ENCODE measurements around the gene UAP1L1. TPM values are rescaled to one million over a fixed set of nuclear protein-coding genes. Genes with fewer than 3 reads are reported as not detected.
"Not testable (repeated sequence)": the region's sequence is repeated elsewhere in the genome, so short reads cannot be mapped to it uniquely, and the experiment has no call there.

The UAP1L1 gene
- total RNA-seq, 3 donors from 2014 or later = 6.7 to 12.0 (median 6.9) TPM

GRCh38 chr9:137056739-137057415 is 20.4 kb upstream of the UAP1L1 start:
- Histone ChIP-seq H3K36me3 (no peaks in the 10 kb centered on the region), H3K4me1 (peaks cover 14 to 18% of the 10 kb centered on the region in 2 donors), H3K27me3 (no peaks in the 10 kb centered on the region), H3K27ac (no peak overlapping the region), H3K4me3 (no peak overlapping the region), H3K9me3 (no peaks in the 10 kb centered on the region)
- intact Hi-C loops (cut with DNase I; ENCODE audit: low total_unique reads) = no loop called here
- TF ChIP-seq POLR2A (IDR thresholded peaks at IDR 0.05) (no peak), CTCF (IDR thresholded peaks at IDR 0.05) (no peak), POLR2AphosphoS5 (IDR thresholded peaks at IDR 0.05) (no peak)
- no peak for DNase-seq (ENCODE audit: low spot score in 2 of 2)

- Histone ChIP-seq H3K27me3 (no peaks in the 10 kb centered on the region), H3K27ac (no peak overlapping the region), H3K9me3 (no peaks in the 10 kb centered on the region), H3K36me3 (no peaks in the 10 kb centered on the region), H3K4me1 (peaks cover 14 to 18% of the 10 kb centered on the region in 2 donors), H3K4me3 (no peak overlapping the region)
- DNase-seq (ENCODE audit: low spot score in 2 of 2) = no peak
- intact Hi-C loops (cut with DNase I; ENCODE audit: low total_unique reads) = no loop called here
- TF ChIP-seq POLR2A (IDR thresholded peaks at IDR 0.05) (no peak), POLR2AphosphoS5 (IDR thresholded peaks at IDR 0.05) (no peak), CTCF (IDR thresholded peaks at IDR 0.05) (no peak)
These were observed 19.8 kb upstream of the UAP1L1 start for GRCh38 chr9:137057545-137057944.

- Histone ChIP-seq H3K27ac (no peak overlapping the region), H3K4me1 (peaks cover 11 to 21% of the 10 kb centered on the region in 2 donors), H3K4me3 (no peak overlapping the region), H3K9me3 (no peaks in the 10 kb centered on the region), H3K27me3 (no peaks in the 10 kb centered on the region), H3K36me3 (no peaks in the 10 kb centered on the region)
- intact Hi-C loops (cut with DNase I; ENCODE audit: low total_unique reads) = no loop called here
- no peak for DNase-seq (ENCODE audit: low spot score in 2 of 2)
- TF ChIP-seq CTCF (IDR thresholded peaks at IDR 0.05) (no peak), POLR2AphosphoS5 (IDR thresholded peaks at IDR 0.05) (no peak), POLR2A (IDR thresholded peaks at IDR 0.05) (no peak)
These were observed 18.6 kb upstream of the UAP1L1 start for GRCh38 chr9:137058521-137059234.

GRCh38 chr9:137062384-137062783 is 14.9 kb upstream of the UAP1L1 start:
- H3K27me3 ChIP-seq = no peaks in the 10 kb centered on the region
- peak in 1 of 2 donors; percentile 90 for DNase-seq (ENCODE audit: low spot score in 2 of 2)
- TF ChIP-seq CTCF (IDR thresholded peaks at IDR 0.05) (no peak), POLR2AphosphoS5 (IDR thresholded peaks at IDR 0.05) (peak in 2 of 3 donors; percentile 43 to 49), POLR2A (IDR thresholded peaks at IDR 0.05) (no peak)
- peaks cover 0 to 3% of the 10 kb centered on the region in 2 donors for H3K4me1 ChIP-seq
- H3K4me3 ChIP-seq = no peak overlapping the region
- peak overlapping the region; percentile 54 to 63 for H3K27ac ChIP-seq
- H3K9me3 ChIP-seq = no peaks in the 10 kb centered on the region
- H3K36me3 ChIP-seq = no peaks in the 10 kb centered on the region
- intact Hi-C loops (cut with DNase I; ENCODE audit: low total_unique reads) = no loop called here

GRCh38 chr9:137062798-137063197 is 14.5 kb upstream of the UAP1L1 start:
- H3K9me3 ChIP-seq; H3K27me3 ChIP-seq; intact Hi-C loops (cut with DNase I; ENCODE audit: low total_unique reads); H3K36me3 ChIP-seq; H3K4me1 ChIP-seq: not testable (repeated sequence)
- H3K4me3 ChIP-seq = peak overlapping the region in 1 of 3 donors; percentile 8
- DNase-seq (ENCODE audit: low spot score in 2 of 2) = peak in 1 of 2 donors; percentile 62
- H3K27ac ChIP-seq = peak overlapping the region; percentile 54 to 63

Data from breast epithelium (tissue), 4 donors.